Neutrophil (primary cell): ENCODE results near the gene AMPD1.

Experiments
- H3K27ac ChIP-seq: fragments of 200-600 bp; sonication (generic); 2 replicates; pipeline ENCODE4 v1.5.1; 2016; ENCODE audit warnings: mild to moderate bottlenecking, moderate library complexity
- H3K27me3 ChIP-seq: fragments of 200-600 bp; sonication (generic); 2 replicates; pipeline ENCODE4 v1.6.0; 2016; ENCODE audit warnings: mild to moderate bottlenecking
- H3K36me3 ChIP-seq: fragments of 200-600 bp; sonication (generic); 2 replicates; pipeline ENCODE4 v1.5.1; 2017
- H3K4me1 ChIP-seq, 2 experiments: fragments of 200-600 bp in 1 of 2; sonication (generic) in 1 of 2; 1 replicate in 1 of 2; 2 replicates in 1 of 2; pipeline versions ENCODE4 v1.5.1 to v1.6.1; 2013 to 2016; ENCODE audit warnings: low read depth in 1 of 2, low read length in 1 of 2, mild to moderate bottlenecking in 1 of 2, moderate library complexity in 1 of 2; ENCODE audit not compliant: control insufficient read depth in 1 of 2, insufficient read depth in 1 of 2
- H3K4me3 ChIP-seq, 2 experiments: fragments of 200-600 bp in 1 of 2; sonication (generic) in 1 of 2; 1 replicate in 1 of 2; 2 replicates in 1 of 2; pipeline ENCODE4 v1.5.1; 2013 to 2016; ENCODE audit warnings: low read depth in 1 of 2, low read length in 1 of 2, mild to moderate bottlenecking in 1 of 2, moderate library complexity in 1 of 2
- H3K9me3 ChIP-seq: fragments of 200-600 bp; sonication (generic); 2 replicates; pipeline ENCODE4 v1.5.1; 2016
- TF ChIP-seq, protein P1 (sequence below): fragments of 200-600 bp; sonication (generic); IDR thresholded peaks from 2 replicates; pipeline ENCODE4 v1.5.1; 2016; ENCODE audit warnings: antibody characterized with exemption

Gene AMPD1

DNA sequence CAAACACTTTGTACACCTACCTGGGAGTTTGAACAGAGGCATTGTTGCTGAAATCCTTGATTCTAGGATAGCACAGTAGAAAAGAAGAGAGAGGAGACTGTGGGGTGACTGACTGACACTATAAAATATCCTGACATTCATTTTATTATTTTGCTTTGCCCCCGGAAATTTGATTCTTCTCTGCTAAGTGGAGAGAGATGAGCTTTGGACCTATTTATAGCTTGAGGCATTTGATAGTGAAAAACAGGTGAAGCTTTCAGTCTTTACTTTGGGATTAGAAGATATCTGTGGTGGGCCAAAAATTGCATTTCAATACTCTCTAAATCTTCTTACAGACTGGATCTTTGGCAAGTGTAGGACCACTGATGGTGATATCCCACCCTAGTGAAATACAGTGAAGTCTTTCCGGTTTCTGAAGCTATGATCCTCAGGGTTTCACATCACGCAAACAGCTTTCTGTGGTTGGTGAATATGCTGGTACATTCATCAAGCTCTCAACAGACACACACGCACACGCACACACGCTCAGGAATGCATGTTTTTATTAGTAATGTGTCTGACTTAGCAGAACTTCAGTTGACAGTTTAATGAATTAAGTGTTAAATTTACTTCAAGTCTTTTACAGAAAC is at the start of gene AMPD1:
Gene AMPD1 (minus strand): TSS at position 117 of the 629 bp plus-strand sequence. CDS start 75 bp downstream, at position 42.
- TF ChIP-seq, protein P1, sequence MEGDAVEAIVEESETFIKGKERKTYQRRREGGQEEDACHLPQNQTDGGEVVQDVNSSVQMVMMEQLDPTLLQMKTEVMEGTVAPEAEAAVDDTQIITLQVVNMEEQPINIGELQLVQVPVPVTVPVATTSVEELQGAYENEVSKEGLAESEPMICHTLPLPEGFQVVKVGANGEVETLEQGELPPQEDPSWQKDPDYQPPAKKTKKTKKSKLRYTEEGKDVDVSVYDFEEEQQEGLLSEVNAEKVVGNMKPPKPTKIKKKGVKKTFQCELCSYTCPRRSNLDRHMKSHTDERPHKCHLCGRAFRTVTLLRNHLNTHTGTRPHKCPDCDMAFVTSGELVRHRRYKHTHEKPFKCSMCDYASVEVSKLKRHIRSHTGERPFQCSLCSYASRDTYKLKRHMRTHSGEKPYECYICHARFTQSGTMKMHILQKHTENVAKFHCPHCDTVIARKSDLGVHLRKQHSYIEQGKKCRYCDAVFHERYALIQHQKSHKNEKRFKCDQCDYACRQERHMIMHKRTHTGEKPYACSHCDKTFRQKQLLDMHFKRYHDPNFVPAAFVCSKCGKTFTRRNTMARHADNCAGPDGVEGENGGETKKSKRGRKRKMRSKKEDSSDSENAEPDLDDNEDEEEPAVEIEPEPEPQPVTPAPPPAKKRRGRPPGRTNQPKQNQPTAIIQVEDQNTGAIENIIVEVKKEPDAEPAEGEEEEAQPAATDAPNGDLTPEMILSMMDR = no peak
- peaks cover 0 to 9% of the 10 kb centered on the region in 2 experiments for H3K4me1 ChIP-seq
- no peaks in the 10 kb centered on the region for H3K36me3 ChIP-seq
- H3K27me3 ChIP-seq = peaks cover 21% of the 10 kb centered on the region
- no peaks in the 10 kb centered on the region for H3K9me3 ChIP-seq
- H3K4me3 ChIP-seq = no peak within 1 kb of the TSS
- no peak within 1 kb of the TSS for H3K27ac ChIP-seq

DNA sequence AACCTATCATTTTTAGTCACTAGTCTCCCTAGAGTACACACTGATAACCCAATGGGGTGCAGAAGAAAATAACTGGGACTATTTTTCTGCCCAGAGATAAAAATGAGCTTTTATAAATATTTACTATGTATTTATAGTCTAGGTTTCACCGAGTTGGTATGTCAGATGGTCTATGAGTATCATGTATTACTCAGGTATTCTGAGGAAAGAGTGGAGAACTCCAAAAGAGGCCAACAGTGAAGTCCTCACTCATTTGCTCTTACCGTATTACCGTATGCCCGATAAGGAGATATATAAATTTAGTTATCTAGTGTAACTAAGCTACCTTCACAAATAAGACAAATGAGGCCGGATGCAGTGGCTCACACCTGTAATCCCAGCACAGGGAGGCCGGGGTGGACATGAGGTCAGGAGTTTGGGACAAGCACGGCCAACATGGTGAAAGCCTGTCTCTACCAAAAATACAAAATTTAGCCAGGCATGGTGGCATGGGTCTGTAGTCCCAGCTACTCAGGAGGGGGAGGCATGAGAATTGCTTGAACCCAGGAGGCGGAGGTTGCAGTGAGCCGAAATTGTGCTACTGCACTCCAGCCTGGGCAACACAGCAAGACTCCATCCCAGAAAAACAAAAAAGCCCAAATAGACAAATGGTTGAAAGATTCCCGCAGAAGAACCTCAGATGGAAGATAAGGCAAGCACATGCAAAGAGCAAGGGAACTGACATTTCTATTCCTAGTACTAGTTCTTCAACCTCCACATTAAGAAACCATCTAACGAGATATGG is 46.8 kb upstream of the AMPD1 start:
- H3K36me3 ChIP-seq = peaks cover 55% of the 10 kb centered on the region
- H3K27me3 ChIP-seq = no peaks in the 10 kb centered on the region
- TF ChIP-seq, protein P1 = no peak
- H3K9me3 ChIP-seq = no peaks in the 10 kb centered on the region
- no peak overlapping the region for H3K4me3 ChIP-seq
- H3K4me1 ChIP-seq = no peaks in the 10 kb centered on the region
- H3K27ac ChIP-seq = no peak overlapping the region

DNA sequence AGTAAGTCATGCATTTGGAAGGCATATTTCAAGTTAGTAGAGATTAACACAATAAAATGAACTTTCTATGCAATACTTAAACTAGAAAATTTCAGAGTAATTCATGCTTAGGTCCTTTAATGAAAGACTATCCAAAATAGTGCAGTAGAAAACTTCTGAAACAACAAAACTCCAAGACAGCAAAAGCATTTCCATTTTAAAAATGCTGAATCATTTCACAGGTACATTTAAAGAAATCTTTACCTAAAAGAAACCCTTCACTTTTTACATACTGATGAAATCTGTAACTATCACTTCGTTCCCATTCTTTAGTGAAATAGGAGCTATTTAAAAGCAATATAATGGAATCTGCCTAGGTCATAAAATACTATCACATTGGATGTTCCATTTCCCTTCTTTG is 45.0 kb upstream of the AMPD1 start:
- Histone ChIP-seq H3K4me1 (no peaks in the 10 kb centered on the region), H3K9me3 (no peaks in the 10 kb centered on the region), H3K27me3 (no peaks in the 10 kb centered on the region), H3K27ac (no peak overlapping the region), H3K36me3 (peaks cover 63% of the 10 kb centered on the region), H3K4me3 (no peak overlapping the region)
- TF ChIP-seq, protein P1 = no peak

DNA sequence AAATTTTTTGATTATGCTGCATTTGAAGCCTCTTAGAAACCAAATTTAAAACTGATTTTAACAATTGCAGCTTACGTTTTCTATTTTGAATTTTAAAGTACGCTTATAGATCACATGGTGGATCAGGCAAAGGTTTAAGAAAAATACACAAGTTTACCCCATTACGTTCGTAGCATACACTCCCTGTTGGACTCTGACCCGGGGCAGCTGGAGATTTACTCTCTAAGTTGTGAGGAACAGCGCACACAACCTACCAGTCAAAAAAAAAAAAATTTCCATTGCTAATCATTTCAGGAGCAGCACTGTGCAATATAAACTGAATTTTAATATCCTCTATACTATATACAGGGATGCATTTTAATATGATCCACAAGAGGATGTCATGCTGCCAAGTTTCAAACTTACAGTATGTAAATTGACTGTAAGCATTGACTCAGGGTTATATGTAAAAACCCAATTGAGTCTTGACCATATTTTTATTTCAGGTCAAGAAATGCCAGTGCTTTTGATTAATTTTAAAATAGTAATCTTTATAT is 42.0 kb upstream of the AMPD1 start:
- H3K36me3 ChIP-seq = peaks cover 81% of the 10 kb centered on the region
- no peak overlapping the region for H3K4me3 ChIP-seq
- H3K27ac ChIP-seq = no peak overlapping the region
- peaks cover 2% of the 10 kb centered on the region for H3K9me3 ChIP-seq
- TF ChIP-seq, protein P1 = no peak
- H3K27me3 ChIP-seq = no peaks in the 10 kb centered on the region
- H3K4me1 ChIP-seq = no peaks in the 10 kb centered on the region

DNA sequence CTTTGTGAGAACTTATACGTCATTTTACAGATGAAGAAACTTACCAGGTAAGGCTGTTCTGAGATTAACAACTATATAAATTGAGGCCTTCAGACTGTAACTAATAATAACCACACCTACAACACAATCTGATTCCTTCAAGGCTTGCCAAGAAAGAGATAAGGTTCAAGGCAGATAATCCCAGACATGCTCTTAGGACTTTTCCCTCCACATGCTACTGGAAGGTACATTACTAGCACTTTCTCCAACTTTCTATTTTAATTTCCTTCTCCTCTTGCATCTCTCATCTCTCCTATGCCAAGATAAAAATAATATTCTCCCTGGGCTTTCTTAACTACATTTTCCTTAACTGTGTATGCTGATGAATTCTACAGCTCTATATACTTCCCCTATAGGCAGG is 40.1 kb upstream of the AMPD1 start:
- TF ChIP-seq, protein P1 = no peak
- Histone ChIP-seq H3K9me3 (peaks cover 3% of the 10 kb centered on the region), H3K27ac (no peak overlapping the region), H3K4me1 (no peaks in the 10 kb centered on the region), H3K4me3 (no peak overlapping the region), H3K36me3 (peaks cover 90% of the 10 kb centered on the region), H3K27me3 (no peaks in the 10 kb centered on the region)
